NK-92 (cell line): ENCODE measurements around the gene CIAO3.

ENCODE experiments used
- DNase-seq: peaks from one replicate; lab custom pipeline; 2025; ENCODE audit not compliant: unreplicated experiment; lab: John Stamatoyannopoulos, UW

The CIAO3 gene

GRCh38 chr16:740764-741505, at the start of gene CIAO3:
Gene CIAO3 (minus strand): TSS chr16:740997. CDS start chr16:740985, 12 bp downstream.
- peak; percentile 53 for DNase-seq

GRCh38 chr16:790086-790485, 49.3 kb upstream of the CIAO3 start:
- no peak for DNase-seq

- DNase-seq = no peak
These were observed 48.5 kb upstream of the CIAO3 start for GRCh38 chr16:789191-789850.

GRCh38 chr16:788399-789126, 47.8 kb upstream of the CIAO3 start, which contains the start of gene CHTF18:
Gene CHTF18 (plus strand): TSS chr16:788620. CDS start chr16:788685, 65 bp downstream.
- peak; percentile 41 for DNase-seq

- DNase-seq = no peak
These were observed 47.2 kb upstream of the CIAO3 start, which contains the start of gene RPUSD1 for GRCh38 chr16:787978-788398. Gene RPUSD1 (minus strand): TSS chr16:788381. CDS start chr16:787737, 644 bp downstream.

- no peak for DNase-seq
These were observed 46.6 kb upstream of the CIAO3 start for GRCh38 chr16:787321-787966.

- DNase-seq = no peak
These were observed 45.1 kb upstream of the CIAO3 start for GRCh38 chr16:785563-786535.

- no peak for DNase-seq
These were observed 43.6 kb upstream of the CIAO3 start for GRCh38 chr16:784431-784830.

GRCh38 chr16:783404-784161, 42.8 kb upstream of the CIAO3 start:
- DNase-seq = no peak

GRCh38 chr16:782766-783403, 42.1 kb upstream of the CIAO3 start:
- no peak for DNase-seq

- DNase-seq = no peak
These were observed 41.5 kb upstream of the CIAO3 start for GRCh38 chr16:782258-782657.

GRCh38 chr16:781346-782010, 40.7 kb upstream of the CIAO3 start:
- DNase-seq = no peak

GRCh38 chr16:780296-780695, 39.5 kb upstream of the CIAO3 start:
- no peak for DNase-seq

GRCh38 chr16:779561-779960, 38.8 kb upstream of the CIAO3 start:
- DNase-seq = no peak

GRCh38 chr16:778909-779527, 38.2 kb upstream of the CIAO3 start:
- no peak for DNase-seq

- DNase-seq = no peak
These were observed 37.6 kb upstream of the CIAO3 start for GRCh38 chr16:778447-778846.

- DNase-seq = no peak
These were observed 37.0 kb upstream of the CIAO3 start for GRCh38 chr16:777826-778225.

GRCh38 chr16:776824-777223, 36.0 kb upstream of the CIAO3 start:
- no peak for DNase-seq
